ENCODE results near the gene IGF2.

Gene IGF2

DNA sequence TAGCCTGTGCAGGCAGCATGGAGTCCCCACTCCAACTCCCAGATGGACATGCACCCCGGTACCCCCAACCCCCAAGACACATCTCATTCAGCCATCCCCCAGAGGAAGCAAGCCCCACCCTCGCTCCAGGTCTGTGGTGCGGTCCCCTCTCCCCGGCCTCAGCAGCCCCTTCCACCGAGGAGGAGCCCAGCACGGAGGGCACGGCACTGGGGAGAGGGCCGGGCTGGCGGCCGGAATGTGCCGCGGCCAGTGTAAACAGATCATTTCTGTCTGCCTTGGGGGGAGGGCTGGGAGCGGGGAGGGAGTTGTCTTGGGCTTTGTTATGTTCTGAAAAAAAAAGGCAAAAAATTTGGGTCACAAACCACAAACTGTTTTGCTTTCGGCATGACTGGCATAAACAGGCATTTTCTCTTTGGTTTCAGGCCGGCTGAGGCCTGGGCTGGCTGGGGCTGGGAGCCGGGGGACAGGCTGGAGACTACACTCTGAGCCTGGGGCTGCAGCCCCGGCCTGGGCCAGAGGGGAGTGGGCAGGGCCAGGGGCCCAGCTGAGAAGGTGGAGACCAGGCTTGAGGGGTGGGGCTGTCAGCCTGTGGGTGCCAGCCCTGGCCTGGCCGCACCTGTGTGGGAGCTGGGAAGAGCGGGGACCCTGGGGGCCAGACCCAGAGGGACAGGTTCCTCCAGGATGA, 16.8 kb downstream of the IGF2 start:
- DNase-seq = no peak

DNA sequence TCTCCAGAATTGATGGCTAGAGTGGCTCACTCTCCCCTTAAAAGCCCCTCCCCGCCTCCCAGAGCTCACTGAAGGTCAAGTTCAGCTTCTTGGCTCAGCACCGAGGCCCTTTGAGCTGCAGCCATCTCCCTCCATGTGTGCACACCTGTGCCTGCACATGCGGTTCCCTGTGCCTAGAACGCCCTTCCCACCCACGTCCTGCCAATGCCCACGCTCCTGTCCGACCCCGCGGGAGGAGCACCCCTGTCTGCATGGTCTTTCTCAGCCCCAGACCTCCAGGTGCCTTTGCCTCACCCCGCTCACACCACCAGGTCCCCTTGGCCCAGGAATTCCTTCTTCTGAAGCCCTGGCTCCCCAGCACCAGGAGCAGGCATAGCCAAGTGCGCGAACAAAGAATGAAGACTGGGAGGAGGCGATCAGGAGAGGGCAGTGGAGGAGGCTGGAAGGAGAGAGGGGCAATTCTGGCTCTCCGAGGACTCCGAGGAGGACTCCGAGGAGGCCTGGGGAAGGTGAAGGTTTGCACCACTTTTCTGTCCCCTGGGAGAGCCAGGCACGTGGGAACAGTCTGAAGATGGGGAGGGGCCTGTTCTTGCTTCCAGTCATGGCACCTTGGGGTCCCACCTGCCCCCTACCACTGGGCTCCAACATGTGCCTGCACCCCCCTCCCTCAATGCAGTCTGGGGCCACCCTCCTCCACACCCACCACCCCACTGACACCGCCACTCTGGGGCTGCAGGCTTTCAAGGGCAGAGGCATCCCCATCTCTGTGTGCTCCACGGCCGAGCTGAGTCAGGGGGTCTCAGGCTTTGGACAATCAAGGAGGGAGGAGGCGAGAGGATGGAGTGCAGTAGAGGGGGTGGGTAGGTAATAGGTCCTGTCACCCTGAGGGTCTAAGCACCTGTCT, 17.7 kb downstream of the IGF2 start:
- DNase-seq = no peak

GRCh38 chr11:2120359-2121100, 18.7 kb downstream of the IGF2 start:
- DNase-seq = no peak

DNA sequence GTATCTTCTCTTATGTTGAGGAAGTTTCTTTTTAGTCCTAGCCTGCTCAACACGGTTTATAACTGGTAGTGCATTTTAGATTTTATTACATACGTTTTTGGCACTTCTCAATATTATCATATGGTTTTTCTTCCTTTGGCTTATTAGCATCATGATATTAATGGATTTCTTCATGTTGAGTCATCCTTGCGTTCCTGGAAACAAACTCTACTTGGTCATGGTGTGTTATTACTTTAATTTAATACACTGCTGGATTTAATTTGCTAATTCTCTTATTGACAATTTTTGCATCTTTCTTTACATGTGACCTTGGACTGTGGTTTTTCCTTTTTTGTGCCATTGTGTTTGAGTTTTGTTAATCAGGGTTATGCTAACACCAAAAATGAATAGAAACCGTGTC, 20.5 kb downstream of the IGF2 start:
- DNase-seq = no peak

- DNase-seq = no peak
Observed at GRCh38 chr11:2116680-2117079, 22.5 kb downstream of the IGF2 start.

GRCh38 chr11:2115308-2115707, 23.9 kb downstream of the IGF2 start:
- DNase-seq = no peak

GRCh38 chr11:2114430-2115241, 24.6 kb downstream of the IGF2 start:
- DNase-seq = no peak

DNA sequence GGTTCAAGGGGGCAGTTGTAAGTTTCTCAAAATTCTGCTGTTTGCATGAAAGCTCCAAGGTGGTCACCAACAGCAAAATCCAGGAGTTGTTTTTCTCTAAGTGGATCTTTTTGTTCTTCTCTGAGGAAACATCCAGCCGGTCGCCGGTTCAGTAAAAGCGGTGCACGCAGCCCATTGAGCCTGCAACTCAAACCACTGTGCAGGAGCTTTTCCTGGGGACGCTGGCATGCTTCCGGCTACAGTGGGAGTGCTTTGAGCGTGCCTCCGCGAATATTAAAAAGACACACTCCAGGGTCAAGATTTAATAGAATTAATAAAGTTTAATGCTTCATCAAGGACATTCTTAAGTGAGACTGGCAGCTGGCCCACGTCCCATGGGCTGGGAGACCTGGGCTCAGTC, 25.4 kb downstream of the IGF2 start:
- no peak for DNase-seq

DNA sequence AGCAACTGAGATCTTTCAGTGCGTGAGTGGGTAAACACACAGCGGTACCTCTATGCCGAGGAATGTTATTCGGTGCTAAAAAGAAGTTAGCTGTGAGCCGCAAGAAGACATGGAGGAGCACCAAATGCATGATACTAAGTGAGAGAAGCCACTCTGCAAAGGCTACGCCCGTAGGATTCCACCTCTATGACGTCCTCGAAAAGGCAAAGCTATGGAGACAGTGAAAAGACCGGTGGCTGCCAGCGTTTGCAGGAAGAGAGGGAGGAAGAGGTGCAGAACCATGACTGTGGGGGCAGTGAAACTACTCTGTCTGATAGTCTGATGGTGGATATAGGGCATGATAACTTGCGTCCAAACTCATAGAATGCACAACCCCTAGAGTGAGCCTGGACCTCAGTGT, 28.7 kb downstream of the IGF2 start:
- DNase-seq = no peak

DNA sequence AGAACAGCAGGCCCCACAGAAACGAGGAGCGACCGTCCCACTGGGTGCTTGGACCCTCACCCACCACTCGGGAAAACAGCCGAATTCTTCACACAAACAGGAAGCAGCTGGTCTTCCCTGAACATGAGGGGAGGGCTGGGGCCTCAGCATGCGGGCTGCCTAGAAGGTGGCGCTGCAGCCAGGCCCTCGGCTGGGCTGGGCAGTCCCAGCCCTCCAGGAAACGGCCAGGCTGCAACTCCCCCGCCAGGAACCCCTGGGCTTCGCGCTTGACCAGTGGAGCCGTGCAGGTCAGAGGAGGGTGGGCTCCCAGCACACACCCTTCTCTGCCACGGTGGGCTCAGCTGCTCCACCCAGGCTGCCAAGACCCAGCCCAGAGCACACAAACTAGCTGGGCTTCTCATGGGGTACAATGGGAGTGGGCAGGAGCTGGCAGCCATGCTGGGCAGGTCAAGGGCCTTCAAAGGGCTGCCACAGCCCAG, 29.6 kb downstream of the IGF2 start:
- no peak for DNase-seq

DNA sequence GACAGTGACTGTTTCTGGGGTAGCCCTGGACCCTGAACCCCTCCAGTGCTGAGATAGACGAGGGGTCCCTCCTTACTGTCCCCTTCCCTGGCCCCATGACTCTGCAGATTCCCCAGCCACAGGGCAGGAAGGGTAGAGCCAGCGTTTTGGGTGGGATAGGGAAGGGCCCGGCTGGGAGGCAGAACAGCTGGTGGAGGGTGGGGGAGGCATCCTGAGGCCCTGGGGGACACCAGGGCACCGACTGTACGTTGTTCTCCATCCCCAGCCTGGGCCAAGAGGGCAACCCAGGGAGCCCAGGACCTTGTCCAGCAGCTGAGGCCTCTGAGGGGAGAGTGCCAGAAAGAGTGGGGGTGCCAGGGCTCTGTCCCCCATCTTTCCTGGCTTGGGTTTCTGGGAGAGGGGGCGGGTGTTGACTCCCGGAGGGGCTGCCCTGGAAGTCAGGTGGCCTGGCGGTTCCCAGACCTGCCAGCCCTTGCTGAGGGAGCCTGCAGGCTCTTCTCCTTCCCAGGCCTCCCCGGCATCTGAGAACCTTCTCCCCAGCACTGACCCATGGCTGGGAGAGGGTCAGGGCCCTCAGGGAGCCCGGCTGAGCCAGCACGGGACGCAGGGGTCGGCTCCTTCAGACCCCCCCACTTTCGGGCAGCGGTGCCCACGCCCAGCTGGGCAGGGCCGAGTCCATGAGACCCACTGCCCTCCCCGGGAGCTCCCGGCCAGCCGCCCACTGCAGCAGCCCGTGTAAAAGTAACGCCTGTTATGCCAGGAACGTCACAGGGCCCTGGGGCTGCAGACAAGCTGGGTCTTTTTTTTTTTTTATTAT, 30.3 kb downstream of the IGF2 start:
- DNase-seq = no peak

- no peak for DNase-seq
Observed at GRCh38 chr11:2107941-2108630, 31.1 kb downstream of the IGF2 start.

DNA sequence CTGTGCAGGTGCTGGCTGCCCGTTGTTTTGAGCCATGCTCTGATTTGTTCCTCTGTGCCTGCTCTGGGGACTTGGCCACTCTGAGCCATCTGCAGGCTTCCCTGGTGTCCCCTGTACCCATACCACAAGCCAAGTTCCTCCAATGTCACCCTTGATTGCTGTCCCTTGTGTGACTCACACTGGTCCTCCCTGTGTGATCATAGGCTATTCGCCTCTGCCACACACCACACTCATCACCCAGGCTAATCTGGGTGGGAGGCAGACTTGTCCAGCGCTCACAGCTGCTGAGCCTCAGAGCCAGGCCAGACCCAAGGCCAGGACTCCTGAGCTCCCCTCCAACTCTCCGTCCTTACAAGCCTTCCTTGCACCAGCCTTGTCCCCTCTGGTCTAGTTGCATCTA, 31.7 kb downstream of the IGF2 start:
- DNase-seq = no peak

DNA sequence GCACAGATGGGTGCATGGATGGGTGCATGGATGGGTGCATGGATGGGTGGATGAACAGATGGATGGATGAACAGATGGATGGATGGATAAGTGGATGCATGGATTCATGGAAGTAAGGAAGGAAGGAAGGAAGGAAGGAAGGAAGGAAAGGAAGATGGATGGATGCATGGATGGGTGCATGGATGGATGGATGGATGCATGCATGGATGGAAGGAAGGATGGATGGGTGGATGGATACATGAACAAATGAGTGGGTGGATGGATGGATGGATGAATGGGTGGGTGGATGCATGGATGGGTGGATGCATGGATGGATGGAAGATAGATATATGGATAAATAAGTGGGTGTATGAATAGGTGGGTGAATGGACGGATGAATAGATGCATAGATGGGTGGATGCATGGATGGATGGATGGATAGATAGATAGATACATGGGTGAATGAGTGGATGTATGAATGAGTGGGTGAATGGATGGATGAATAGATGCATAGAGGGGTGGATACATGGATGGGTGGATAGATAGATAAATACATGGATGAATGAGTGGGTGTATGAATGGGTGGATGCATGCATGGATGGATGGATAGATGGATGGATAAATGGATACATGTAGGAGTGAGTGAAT, 32.5 kb downstream of the IGF2 start:
- DNase-seq = no peak

DNA sequence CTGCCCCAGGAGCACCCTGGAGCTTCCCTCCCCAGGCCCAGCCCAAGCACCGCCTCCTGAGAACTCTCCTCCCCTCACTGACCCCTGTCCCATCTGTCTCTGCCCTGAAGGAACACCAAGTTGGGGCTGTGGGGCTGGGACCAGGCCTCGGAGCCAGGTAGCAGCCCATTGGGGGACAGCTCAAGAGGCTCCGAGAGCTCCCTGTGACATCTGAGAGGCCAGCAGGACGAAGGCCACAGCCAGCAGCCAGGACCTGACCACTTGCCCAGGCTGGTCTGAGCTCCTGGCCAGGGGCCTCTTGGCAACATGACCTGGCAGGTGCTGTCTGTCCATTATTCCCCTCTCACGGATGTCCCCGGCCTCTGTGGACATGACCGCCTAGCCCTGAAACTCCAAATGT, 33.7 kb downstream of the IGF2 start:
- no peak for DNase-seq

DNA sequence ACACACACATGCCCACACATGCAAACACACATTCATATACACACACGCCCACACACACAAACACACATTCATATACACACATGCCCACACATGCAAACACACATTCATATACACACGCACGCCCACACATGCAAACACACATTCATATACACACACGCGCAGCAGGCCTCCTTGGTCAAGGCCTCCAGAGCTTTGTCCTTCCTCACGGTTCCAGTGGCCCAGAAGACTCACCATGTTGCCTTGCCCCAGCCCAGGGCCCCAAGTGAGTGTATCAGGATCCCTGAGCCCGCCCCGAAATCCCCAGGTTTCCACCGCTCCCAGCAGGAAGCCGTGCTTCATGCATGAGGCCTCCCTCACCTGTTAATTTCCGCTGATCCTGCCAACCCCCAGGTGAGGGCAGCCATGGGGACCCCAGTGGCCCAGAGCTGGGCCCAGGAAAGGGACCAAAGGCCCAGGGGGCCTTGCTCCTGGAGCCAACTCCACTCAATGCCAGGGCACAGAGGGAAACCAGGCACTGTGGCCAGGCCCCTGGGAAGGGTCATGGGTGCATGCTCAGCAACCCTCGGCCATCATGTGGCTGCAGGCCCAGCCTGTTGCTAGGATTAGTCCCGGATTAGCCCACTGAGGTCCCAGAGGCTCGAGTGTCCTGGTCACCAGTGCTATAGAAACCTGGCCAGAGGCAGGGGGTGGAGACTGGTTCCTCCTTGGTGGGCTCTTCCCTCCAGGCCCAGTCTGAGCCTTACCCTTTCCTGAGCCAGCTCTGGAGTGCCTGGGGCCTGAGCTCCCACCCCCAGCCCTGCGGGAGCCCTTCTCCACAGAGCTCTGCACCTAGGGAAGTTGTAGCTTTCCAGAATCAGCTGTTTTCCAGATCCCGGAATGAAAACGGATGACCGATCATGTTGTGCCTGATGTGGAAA, 34.4 kb downstream of the IGF2 start:
- DNase-seq = no peak

GRCh38 chr11:2103668-2104523, 35.3 kb downstream of the IGF2 start:
- DNase-seq = no peak

- no peak for DNase-seq
Observed at GRCh38 chr11:2102883-2103213, 36.3 kb downstream of the IGF2 start.

All from AML-193 (cell line).